Measurements from ENCODE around the gene THADA.
"Not testable (repeated sequence)": the region's sequence is repeated elsewhere in the genome, so short reads cannot be mapped to it uniquely, and the experiment has no call there.

The THADA gene

DNA sequence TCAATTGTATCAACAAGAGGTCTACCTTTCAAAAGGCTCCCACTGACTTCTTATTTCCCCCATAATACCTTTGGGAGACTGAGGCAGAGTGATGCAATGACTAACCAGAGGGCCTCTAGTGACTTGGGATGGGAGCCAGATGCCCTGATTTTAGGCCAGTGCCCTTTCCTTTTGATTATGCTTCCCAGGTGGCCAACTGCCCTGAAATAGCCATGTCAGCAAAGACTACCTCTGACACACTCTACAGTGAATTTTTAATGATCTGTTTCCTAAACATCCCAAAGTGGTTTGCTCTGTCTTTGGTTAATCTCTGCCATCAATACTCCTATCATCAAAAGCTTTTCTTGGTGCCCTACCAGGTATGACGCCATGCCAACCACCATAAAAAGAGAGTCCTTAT is 303.5 kb downstream of the THADA start:
- TF ChIP-seq, protein P1, sequence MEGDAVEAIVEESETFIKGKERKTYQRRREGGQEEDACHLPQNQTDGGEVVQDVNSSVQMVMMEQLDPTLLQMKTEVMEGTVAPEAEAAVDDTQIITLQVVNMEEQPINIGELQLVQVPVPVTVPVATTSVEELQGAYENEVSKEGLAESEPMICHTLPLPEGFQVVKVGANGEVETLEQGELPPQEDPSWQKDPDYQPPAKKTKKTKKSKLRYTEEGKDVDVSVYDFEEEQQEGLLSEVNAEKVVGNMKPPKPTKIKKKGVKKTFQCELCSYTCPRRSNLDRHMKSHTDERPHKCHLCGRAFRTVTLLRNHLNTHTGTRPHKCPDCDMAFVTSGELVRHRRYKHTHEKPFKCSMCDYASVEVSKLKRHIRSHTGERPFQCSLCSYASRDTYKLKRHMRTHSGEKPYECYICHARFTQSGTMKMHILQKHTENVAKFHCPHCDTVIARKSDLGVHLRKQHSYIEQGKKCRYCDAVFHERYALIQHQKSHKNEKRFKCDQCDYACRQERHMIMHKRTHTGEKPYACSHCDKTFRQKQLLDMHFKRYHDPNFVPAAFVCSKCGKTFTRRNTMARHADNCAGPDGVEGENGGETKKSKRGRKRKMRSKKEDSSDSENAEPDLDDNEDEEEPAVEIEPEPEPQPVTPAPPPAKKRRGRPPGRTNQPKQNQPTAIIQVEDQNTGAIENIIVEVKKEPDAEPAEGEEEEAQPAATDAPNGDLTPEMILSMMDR (IDR thresholded peaks at IDR 0.05; ENCODE audit: control insufficient read depth, insufficient read depth, low read depth, low read length, missing control alignments), result no peak
- DNase-seq (ENCODE audit: low read depth), result no peak
- no peak overlapping the region for H3K4me3 ChIP-seq (ENCODE audit: control insufficient read depth, low read depth, low read length)

DNA sequence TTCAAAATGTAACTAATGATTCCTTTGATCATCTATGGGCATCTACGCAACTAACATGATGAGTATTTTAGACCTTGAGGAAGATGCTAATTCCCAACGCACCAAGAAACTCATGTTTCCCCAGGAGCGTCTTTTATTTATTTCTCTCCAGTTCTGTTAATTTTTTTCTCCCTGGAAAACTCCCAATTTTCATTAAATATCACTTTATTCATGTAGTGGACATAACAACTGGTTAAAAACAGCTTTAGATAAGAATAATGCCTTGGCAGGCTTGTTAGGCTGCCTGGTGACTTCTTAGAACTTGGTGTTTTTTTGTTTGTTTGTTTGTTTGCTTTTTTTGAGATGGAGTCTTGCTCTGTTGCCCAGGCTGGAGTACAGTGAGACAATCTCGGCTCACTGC is 306.5 kb downstream of the THADA start:
- no peak for DNase-seq (ENCODE audit: low read depth)
- H3K4me3 ChIP-seq (ENCODE audit: control insufficient read depth, low read depth, low read length), result no peak overlapping the region
- TF ChIP-seq, protein P1 (IDR thresholded peaks at IDR 0.05; ENCODE audit: control insufficient read depth, insufficient read depth, low read depth, low read length, missing control alignments), result no peak

DNA sequence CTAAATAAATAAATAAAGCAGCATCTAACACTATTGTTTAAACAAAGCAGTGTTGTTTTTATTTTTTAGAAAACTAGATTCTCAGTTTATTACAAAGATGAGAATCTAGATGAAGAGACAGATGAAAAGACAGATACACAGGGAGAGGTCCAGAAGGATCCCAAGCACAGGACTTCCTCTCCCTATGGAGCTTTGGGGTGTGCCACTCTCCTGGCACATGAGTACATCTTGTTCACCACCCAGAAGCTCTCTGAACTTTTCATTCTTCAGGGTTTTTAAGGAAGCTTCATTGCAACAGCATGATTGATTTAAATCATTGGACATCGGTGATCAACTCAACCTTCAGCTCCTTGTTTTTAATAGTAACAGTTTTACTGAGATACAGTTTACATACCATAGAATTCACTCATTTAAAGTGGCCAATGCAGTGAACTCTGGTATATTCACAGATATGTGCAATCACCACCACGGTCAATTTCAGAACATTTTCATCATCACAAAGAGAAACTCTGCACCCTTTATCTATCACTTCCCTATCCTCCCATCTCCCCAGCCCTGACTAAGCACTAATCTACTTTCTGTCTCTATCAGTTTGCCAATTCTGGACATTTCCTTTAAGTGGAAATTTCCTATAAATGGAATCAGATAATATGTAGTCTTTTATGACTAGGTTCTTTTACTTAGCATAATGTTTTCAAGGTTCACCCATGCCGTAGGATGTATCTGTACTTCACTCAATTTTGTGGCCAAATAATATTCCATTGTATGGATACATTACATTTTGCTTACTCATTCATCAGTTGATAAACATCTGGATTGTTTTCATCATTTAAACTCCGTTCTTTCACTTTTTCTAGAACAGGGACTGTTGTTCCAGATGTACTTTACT is 307.2 kb downstream of the THADA start:
- H3K4me3 ChIP-seq (ENCODE audit: control insufficient read depth, low read depth, low read length), result no peak overlapping the region
- no peak for DNase-seq (ENCODE audit: low read depth)
- TF ChIP-seq, protein P1 (IDR thresholded peaks at IDR 0.05; ENCODE audit: control insufficient read depth, insufficient read depth, low read depth, low read length, missing control alignments), result no peak

DNA sequence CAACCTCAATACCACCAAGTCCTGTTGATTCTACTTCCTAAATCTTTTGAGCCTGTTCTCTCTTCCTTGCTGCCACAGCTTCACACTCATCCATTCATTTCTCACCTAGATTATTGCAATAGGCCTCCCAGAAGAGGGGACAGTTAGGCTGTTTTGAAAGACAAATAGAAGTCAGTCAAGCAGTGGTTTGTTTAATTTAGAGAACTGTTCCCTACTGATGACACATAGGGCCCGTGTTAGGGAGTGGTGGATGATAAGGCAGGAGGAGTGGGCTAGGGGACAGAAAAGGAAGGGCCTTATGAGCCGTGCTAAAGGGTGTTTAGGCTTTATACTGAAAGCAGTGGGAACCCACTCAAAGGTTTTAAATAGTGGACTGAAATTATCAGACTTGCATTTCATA is 309.9 kb downstream of the THADA start:
- no peak for DNase-seq (ENCODE audit: low read depth)
- TF ChIP-seq, protein P1 (IDR thresholded peaks at IDR 0.05; ENCODE audit: control insufficient read depth, insufficient read depth, low read depth, low read length, missing control alignments), result no peak
- H3K4me3 ChIP-seq (ENCODE audit: control insufficient read depth, low read depth, low read length), result no peak overlapping the region

DNA sequence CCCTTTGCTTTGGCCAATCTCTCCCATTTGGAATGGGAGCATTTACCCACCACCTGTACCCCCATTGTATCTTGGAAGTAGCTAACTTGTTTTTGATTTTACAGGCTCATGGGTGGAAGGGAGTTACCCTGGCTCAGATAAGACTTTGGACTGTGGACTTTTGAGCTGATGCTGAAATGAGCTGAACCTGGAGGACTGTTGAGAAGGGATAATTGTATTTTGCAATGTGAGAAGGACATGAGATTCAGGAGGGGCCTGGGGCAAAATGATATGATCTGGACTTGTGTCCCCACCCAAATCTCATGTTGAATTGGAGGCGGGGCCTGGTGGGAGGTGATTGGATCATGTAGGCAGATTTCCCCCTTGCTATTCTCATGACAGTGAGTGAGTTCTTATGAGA is 310.9 kb downstream of the THADA start:
- TF ChIP-seq, protein P1 (IDR thresholded peaks at IDR 0.05; ENCODE audit: control insufficient read depth, insufficient read depth, low read depth, low read length, missing control alignments), result no peak
- H3K4me3 ChIP-seq (ENCODE audit: control insufficient read depth, low read depth, low read length), result no peak overlapping the region
- no peak for DNase-seq (ENCODE audit: low read depth)

DNA sequence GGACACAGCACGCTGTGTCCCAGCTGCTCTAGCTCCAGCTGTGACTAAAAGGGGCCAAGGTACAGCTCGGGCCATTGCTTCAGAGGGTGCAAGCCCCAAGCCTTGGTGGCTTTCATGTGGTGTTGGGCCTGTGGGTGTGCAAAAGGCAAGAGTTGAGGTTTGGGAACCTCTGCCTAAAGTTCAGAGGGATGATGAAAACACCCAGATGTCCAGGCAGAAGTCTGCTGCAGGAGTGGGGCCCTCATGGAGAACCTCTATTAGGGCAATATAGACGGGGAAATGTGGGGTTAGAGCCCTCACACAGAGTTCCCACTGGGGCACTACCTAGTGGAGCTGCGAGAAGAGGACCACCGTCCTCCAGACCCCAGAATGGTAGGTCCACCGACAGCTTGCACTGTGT is 311.5 kb downstream of the THADA start:
- not testable (repeated sequence) for DNase-seq (ENCODE audit: low read depth); H3K4me3 ChIP-seq (ENCODE audit: control insufficient read depth, low read depth, low read length)

DNA sequence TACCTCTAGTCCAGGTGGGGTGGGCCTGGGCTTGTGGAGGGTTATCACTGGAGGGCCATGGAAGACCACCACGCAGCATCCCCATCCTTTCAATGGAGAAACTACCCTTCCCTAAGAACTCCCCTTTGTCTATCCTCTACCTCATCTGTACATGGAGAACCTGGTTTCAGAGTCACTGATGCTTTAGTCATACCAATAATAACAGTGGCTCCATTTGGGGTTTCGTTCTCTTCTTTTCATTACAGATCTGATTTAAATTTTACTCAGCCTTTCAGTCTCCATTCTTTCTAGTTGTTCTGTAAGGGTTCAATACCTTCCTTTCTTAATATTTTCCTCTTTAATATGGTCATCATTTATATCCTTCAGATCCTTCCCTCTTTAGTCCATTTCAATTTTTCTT is 314.8 kb downstream of the THADA start:
- TF ChIP-seq, protein P1 (IDR thresholded peaks at IDR 0.05; ENCODE audit: control insufficient read depth, insufficient read depth, low read depth, low read length, missing control alignments), result no peak
- DNase-seq (ENCODE audit: low read depth), result no peak
- no peak overlapping the region for H3K4me3 ChIP-seq (ENCODE audit: control insufficient read depth, low read depth, low read length)

All from AG09309 (cell line).